SK-N-SH (cell line): ENCODE results near the gene TUBGCP3.

Source experiments
- CHD2 ChIP-seq: fragments of 150-350 bp; IDR thresholded peaks from 2 replicates; pipeline ENCODE4 v1.6.1; 2018; ENCODE audit warnings: low read length; ENCODE audit not compliant: partially characterized antibody
- CTCF ChIP-seq: fragments of 200-600 bp; sonication (generic); IDR thresholded peaks from 2 replicates; pipeline ENCODE4 v1.6.1; 2017; ENCODE audit warnings: antibody characterized with exemption, mild to moderate bottlenecking, moderate library complexity
- ELF1 ChIP-seq: IDR thresholded peaks from 2 replicates; pipeline ENCODE4 v1.4.0; 2012
- EZH2phosphoT487 ChIP-seq: fragments of 200-600 bp; sonication (generic); IDR thresholded peaks from 2 replicates; pipeline ENCODE4 v1.6.1; 2017; ENCODE audit warnings: low read depth, mixed run types, mild to moderate bottlenecking, antibody characterized with exemption, moderate library complexity, borderline replicate concordance
- GABPA ChIP-seq: IDR thresholded peaks from 2 replicates; pipeline ENCODE4 v1.4.0; 2012; ENCODE audit warnings: low read depth, mild to moderate bottlenecking
- SIN3A ChIP-seq: IDR thresholded peaks from 2 replicates; pipeline ENCODE4 v1.6.1; 2012; ENCODE audit warnings: low read depth, mild to moderate bottlenecking, low read length, moderate library complexity, borderline replicate concordance
- SMC3 ChIP-seq: IDR thresholded peaks from 2 replicates; pipeline ENCODE4 v1.6.1; 2012; ENCODE audit warnings: low read depth, low read length, improper control_type of control experiment
- USF2 ChIP-seq: fragments of 150-350 bp; IDR thresholded peaks from 2 replicates; pipeline ENCODE4 v1.6.1; 2017; ENCODE audit warnings: antibody characterized with exemption, low read length, low read depth, borderline replicate concordance

- no peak for TF ChIP-seq CTCF
- TF ChIP-seq CHD2: no peak
- no peak for TF ChIP-seq EZH2phosphoT487
- TF ChIP-seq USF2: no peak
- no peak for TF ChIP-seq SIN3A
- TF ChIP-seq GABPA: no peak
- no peak for TF ChIP-seq ELF1
- no peak for TF ChIP-seq SMC3
Observed at GRCh38 chr13:112637017-112637801, 49.3 kb upstream of the TUBGCP3 start.
